HG02798 (cell line): ENCODE measurements around the gene KCNJ16.

Experiments
- ATAC-seq: cut with Tn5 transposase; IDR thresholded peaks from one replicate; pipeline ENCODE4 v1.9.1; 2021; ENCODE audit warnings: mild to moderate bottlenecking; ENCODE audit not compliant: unreplicated experiment, poor library complexity

Gene KCNJ16

DNA sequence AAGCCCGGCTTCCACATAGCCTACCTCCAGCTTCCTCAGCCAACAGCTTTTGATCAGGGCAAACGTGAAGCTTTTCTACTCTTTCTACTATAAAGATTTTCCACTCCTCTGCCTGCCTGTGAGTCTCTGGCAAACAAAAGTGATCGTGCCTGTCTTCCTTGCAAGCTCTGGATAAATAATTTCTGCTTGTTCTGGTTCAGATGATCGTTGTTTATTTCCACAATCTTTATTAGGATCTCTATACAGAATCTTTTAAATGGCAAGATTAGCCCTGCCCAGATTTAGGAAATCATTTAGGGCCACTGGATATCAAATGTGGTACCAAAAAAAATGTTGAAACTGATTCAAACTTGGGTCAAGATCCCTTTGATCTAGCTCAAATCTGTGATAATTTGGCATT, 20.4 kb downstream of the KCNJ16 start:
- no peak for ATAC-seq

DNA sequence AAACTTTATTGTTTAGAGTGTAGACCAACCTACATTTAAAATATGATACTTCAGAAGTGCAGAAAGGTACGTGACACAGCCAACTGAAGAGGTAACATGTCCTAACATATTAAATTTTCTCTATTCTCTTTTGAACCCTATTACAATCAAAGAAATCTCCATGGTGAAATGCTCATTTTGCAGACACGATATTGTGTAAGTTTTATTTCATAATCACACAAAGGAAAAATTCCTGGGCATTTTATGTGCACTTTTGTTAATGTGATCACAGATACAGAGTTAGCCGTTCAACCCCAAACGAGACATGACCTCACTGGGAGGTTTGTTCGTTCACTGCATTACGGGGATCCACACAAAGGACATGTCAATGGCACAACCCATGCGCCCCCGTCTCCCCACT, 21.8 kb downstream of the KCNJ16 start:
- ATAC-seq: no peak

DNA sequence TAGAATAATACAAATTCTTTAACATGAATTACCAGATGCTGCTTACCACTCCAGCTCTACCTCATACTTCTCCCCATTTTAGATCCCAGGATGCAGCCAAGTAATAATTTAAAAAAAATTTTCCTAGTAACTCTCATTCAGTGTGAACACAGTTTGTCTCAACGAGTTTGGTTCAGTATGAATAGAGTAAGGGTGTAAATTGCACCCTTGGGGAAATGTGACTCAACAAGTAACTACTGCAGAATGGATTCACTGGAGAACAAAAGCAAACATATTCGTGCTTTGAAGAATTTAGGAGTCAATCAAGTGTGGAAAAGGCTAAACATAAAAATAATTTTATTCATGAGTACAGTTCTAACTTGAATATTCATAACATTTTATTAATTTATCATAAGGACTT, 23.0 kb downstream of the KCNJ16 start:
- no peak for ATAC-seq

DNA sequence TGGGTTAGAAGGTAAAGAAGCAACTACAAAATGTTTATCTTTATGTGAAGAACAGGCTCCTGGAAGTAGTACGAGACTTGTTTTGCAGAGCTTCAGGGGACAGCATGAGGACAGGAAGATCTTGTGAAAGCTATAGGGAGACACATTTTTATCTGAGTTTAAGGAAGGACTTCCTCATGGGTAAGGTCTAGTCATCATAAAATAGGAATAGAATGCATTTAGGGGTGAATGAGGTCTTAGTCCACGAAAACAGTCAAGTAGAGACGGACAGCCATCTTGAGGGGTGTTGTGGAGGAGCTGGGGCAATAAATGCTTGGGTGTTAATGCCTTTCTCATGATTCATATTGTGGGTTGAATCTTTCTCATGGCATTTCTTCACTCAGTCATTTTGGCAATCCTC, 24.3 kb downstream of the KCNJ16 start:
- ATAC-seq: no peak

DNA sequence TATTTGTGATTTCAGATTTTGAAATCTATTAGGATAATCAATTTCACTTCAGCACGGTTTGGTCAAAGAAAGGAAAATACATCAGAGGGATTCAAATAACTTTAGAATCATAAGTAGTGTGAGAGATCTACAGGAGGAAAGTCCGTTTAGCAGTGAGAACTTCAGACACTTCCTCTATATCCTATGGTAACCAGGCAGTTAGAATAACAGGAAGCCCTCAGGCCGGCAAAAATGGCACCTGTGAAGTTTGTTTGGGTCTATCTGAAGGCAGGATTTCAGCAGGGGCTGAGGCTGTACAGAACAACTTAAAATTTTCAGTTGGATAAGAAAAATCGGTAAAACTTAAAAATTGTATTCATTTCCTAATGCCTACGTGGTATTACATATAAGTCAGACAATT, 24.9 kb downstream of the KCNJ16 start:
- no peak for ATAC-seq

DNA sequence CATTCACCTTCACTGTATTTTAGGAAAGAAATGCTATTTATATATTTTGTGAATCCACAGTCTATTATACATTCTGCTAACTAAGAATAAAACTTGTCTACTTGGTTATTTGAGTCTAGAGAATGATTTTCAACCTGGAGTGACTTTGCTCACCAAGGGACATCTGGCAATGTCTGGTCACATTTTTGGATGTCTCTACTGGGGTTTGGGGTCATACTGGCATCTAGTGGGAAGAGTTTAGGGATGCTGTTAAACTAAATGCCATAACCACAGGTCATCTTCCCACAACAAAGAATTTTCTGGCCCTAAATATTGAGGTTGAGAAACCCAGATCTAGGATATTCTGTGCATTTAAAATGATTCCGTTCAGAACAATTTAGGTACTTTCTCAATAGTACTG, 26.0 kb downstream of the KCNJ16 start:
- ATAC-seq: no peak

DNA sequence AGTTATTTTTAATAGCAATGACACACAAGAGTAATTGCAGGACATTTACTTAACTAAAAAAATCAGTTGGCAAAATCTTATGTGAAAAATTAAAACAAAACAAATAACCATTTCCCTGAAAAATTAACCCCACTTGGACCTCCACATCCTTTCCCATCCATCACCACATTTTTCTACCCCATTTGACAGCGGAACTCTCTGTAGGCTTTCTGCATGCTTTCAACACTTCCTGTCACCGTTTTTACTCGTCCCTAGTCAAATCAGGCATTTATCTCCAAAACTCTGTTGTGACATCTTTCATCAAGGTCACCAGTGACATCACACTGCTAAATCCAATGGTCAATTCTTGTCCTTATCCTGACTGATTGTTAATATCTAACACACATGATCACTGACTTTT, 27.5 kb downstream of the KCNJ16 start:
- ATAC-seq: no peak

DNA sequence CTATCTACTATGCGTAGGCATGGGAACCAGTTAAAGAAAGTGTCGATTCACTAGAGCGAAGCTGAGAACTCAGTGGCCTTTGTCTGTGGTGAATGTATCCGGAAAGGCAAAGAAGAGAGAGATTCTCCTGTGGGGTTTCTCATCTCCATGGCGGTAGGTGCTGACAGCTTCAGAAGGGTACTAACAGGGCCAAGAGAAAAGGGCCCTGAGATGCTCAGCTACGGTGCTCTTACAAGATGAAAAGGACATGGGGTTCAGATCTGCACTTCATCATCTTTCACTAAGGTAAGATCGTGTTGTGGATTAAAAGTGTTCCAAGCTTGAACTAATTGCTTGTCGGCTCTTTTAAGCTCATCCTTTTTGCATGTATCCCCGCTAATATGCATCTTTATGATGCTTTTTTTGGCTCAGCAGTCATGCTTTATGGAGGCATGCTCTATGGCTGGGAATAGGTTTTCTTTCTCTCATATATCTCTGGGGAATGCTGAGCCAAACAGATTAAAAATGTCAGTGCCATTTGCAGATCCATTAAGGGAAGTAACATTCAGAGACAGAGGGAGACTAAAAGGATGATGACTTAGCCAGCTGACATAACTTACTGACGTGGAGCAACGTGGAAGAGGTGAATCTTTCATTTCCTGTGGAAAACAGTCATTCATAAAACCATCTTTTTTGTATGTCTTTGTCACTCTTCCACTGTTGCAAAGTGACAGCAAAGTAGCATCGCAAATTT, 29.9 kb downstream of the KCNJ16 start:
- no peak for ATAC-seq

DNA sequence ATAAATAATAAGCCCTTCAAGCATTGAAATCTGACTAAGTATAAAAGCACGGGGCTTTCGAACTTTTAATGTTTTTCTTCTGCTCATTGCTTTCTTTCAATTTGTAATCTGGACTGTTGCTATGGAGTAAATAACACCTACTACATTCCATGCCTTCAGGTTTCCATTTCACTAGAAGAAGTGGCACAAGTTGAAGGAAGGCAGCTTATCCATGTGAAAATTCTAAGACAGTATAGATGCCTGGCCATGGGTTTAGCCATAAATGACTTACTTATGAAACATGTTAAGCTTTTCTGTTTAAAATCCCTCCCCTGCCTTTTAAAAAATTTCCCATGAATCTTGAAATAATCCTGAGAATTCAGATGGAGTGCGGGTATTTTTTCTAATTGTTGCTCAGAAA, 30.6 kb downstream of the KCNJ16 start:
- no peak for ATAC-seq

DNA sequence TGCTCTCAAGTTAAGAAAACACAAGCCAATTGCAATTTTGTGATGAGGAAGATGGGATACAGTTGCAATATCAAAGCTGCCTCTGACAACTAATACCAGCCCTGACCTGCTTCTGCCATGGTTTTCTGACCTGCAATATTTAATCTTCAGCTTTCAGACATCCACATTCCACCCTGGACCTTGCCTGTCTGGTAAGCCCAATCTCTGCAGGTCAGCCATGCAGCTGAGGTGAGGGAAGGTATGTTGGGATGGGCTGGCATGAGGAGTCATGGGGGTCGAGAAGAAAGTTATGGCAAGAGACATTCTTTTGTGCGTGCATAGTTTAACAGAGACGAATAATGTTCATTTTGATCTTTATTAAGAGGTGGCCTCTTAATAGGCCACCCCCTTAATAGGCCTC, 31.5 kb downstream of the KCNJ16 start:
- no peak for ATAC-seq

DNA sequence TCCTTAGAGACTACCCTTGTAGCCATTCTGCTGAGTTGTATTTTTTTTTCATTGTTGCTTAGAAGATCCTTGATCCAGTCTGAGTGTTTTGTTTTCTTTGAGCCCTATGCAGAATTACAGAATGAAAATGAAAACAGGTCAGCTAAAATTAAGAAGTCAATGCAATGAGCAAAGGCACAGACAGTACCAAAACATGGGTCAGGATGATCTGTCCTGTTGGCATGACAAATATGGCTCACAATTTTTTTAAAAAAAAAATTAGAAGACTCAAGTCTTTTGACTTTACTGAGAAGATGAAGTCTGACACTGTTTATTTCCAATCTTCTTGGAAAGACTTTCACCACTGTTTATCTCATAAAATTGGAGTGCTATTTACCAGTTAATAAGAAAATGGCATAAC, 32.4 kb downstream of the KCNJ16 start:
- no peak for ATAC-seq

DNA sequence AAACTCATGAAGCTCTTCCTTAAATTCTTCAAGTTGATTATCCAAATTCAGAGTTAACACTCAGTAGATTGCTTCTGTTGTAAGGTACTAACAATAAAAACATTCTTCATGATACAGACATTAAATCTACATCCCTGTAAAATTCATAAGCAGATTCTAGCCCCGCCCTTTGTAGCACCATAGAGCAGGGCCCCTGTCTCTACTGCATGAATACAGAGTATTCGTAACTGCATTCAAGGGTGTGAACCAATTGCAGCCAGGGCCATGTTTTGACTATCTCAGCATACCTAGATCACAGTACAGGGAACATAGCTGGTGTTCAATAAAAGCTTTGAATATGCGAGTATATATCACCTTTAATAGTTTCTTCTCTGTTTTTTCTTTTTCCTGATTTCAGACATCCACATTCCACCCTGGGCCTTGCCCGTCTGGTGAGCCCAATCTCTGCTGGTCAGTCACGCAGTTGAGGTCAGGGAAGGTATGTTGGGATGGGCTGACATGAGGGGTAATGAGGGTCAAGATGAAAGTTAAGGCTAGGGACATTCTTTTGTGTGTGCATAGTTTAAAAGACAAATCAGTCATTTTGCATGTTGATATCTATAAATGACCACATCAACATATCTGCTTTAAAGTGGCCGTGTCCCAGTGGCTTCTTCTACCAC, 33.0 kb downstream of the KCNJ16 start:
- no peak for ATAC-seq

DNA sequence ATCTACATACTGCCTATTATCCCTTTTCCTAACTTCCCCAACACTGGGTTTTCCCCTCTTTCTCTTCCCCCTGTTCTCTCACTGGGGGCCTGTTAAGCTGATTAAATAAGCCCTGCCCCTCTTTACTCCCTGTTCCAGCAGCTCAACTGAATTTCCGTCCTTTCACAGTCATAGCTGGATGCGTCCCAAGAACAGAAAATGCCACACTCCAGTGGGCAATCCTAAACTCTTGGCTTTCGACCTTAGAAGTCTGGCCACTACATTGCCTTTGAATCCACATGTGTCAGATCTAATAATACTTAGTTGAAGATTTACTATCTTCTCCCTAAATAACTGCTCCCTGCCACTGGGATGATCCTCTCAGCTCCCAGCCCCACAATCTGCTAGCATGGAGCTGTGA, 34.5 kb downstream of the KCNJ16 start:
- no peak for ATAC-seq

DNA sequence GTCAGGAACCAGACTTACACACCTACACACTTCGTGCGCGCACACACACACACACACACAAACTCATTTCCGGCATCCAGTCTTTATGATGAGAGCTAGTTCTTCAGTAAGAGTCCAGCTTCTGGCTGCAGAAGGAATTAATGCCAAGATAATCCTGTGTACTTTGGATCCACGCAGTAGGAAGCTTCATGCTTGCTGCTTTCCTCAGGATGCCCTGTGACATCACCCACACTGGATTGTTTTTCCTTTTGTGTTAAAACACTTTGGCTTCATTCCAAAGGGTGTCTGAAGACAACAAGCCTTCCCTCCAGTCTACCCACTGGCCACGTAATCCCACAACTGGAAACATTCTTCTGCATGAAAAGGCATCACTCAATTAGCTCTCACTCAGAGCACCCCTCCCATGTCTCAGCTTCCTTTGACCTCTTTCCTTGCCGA, 35.4 kb downstream of the KCNJ16 start:
- no peak for ATAC-seq

DNA sequence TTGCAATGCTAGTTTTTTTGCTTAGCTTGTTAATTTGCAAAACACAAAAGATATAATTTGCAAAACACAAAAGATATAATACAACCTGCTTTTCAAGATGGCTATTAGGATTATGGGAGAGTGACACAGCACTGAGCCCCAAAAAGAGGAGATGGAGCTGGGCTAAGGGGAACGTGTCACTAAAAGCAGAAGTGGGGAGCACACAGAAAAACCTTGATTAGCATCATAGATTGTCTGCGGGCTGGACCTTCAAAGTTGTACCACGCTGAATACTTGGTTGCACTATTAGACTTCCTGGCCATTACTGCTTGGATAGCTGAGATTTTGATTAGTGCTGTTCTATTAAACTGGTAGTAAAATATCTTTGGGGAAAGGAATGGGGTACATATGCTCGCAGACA, 36.2 kb downstream of the KCNJ16 start:
- ATAC-seq: no peak

DNA sequence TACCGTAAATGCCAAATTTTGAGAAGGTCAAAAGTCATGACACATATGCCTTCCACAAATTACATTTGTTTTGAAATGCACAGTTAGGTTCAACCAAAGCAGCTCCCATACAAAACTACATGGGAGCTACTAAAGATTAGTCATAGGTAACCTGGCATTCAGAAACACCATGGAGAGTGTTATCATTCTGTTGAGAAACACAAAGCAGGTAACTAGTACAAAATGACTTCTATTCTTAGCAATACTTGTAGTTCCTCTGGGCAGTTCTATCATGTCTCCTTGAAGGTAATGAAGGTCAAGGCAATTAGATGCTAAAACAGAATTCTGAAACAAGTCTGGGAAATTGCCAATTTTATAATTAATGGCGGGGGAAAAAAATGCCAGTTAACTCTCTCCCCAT, 39.4 kb downstream of the KCNJ16 start:
- no peak for ATAC-seq

DNA sequence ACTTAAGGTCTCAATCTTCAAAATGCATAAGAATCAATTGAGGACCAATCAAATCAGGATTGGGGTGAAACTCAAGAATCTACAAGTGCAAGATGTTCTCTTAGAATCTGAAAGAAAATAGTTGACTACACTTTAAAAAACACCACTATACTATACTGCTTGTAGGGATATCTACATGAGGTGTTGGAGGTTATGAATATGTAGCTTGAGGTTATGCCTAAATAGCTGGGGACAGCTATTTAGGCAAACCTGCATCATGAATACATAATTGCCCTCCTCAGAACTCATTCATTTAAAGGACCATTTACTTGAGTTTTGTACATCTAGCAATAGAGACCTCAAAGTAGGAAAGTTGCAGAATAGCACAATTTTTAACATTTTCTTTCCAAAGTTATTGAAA, 40.1 kb downstream of the KCNJ16 start:
- no peak for ATAC-seq

DNA sequence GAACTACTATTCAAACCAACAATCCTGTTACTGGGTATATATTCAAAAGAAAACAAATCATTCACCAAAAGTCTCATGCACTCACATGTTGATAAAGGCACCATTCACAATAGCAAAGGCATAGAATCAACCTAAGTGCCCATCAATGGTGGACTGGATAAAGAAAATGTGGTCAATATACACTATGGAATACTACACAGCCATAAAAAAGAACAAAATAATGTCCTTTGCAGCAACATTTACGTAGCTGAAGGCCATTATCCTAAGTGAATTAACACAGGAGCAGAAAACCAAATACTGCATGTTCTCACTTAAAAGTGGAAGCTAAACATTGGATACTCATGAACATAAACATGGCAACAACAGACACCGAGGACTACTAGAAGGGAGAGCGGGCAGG, 41.9 kb downstream of the KCNJ16 start:
- no peak for ATAC-seq

DNA sequence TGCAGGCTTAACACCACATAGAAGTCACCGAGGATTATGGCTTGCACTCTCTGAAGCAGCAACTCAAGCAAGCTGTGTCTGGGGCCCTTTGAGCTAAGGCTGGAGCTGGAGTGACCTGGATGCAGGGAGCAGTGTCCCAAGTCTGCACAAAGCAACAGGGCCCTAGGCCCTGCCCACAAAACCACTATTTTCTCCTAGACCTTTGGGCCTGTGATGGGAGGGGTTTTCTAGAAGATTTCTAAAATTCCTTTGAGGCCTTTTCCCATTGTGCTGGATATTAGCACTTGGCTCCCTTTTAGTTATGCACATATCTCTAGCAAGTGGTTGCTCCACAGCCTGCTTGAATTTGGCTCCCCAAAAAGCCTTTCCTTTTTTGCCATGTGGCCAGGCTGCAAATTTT, 44.5 kb downstream of the KCNJ16 start:
- ATAC-seq: no peak

DNA sequence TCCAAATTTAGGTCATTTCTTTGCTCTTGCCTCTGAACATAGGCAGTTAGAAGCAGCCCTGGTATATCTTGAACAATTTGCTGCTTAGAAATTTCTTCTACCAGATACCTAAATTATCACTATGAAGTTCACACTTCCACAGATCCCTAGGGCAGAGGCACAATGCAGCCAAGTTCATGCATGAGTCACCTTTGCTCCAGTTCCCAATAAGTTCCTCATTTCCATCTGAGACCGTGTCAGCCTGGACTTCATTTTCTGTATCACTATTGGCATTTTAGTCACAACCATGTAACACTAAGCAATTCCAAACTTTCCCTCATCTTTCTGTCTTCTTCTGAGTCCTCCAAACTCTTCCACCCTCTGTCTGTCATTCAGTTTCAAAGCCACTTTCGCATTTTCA, 45.0 kb downstream of the KCNJ16 start:
- ATAC-seq: no peak

DNA sequence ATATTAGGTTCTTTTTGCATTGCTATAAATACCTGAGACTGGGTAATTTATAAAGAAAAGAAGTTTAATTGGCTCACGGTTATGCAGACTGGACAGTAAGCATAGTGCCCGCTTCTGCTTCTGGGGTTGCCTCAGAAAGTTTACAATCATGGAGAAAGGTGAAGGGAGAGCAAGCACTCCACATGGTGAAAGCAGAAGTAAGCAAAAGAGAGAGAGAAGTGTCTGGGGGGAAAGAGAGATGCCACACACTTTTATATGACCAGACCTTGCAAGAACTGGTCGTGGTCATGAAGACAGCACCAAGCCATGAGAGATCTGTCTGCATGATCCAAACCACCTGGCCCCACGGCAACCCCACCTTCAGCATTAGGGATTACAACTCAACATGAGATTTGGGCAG, 45.4 kb downstream of the KCNJ16 start:
- no peak for ATAC-seq

DNA sequence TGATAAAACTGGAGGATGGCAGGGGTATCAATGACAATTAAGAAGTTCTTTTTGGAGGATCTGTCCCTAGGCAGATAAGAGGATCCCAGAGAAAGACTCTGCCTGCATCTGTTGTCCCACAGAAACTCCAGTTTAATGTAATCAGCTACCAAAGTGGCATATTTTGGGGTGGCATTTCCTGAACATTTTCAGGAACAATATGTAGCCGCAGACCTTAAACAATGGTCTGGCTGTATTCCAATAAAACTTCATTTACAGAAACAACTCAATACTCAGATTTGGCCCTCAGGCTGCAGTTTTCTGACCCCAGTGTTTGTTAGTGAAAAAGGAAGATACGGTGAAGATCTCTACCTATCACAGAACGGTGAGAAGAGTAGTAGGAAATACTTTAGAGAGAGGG, 46.1 kb downstream of the KCNJ16 start:
- ATAC-seq: no peak
